ENCODE data around the gene FYN. TPM values are rescaled to one million over a fixed set of nuclear protein-coding genes. Genes with fewer than 3 reads are reported as not detected.
A peak's percentile ranks its signal among the peaks of the same experiment; 100 is the strongest.

Gene FYN
- total and polyA plus RNA-seq, 9 of the 15 experiments (the other 6 are each of a cell fraction or from before 2014, with no cell fraction given), result 2.9 to 22.1 (median 11.4) TPM

- TF ChIP-seq ID3 (CRISPR knock-in tag; IDR thresholded peaks at IDR 0.05) (no peak), ID3 (tag; IDR thresholded peaks at IDR 0.05) (peak; percentile 70; the same call in 1 of the 2 replicates), SPI1 (IDR thresholded peaks at IDR 0.05; ENCODE audit: borderline replicate concordance, low read depth, low read length) (0 out of 2 replicates have a peak, but pooled peaks have one; percentile 30), IRF1 (CRISPR knock-in tag; IDR thresholded peaks at IDR 0.05; ENCODE audit: borderline replicate concordance) (no peak), FOXM1 (IDR thresholded peaks at IDR 0.05; ENCODE audit: low read depth) (peak; percentile 75), FOXM1 (CRISPR knock-in tag; IDR thresholded peaks at IDR 0.05; ENCODE audit: low read depth) (no peak), MTA3 (IDR thresholded peaks at IDR 0.05; ENCODE audit: borderline replicate concordance) (0 out of 2 replicates have a peak, but pooled peaks have one; percentile 61), TOE1 (IDR thresholded peaks at IDR 0.05; ENCODE audit: borderline replicate concordance) (peak; percentile 56; the same call in 1 of the 2 replicates), TOE1 (CRISPR knock-in tag; IDR thresholded peaks at IDR 0.05; ENCODE audit: borderline replicate concordance, low read depth) (no peak), EP300 (IDR thresholded peaks at IDR 0.05; ENCODE audit: low read length) (peak; percentile 83), CCNT2 (IDR thresholded peaks at IDR 0.05; ENCODE audit: borderline replicate concordance, extremely low read depth, insufficient read length, low read depth, low read length) (peak; percentile 7), ZNF449 (CRISPR knock-in tag; IDR thresholded peaks at IDR 0.05) (0 out of 2 replicates have a peak, but pooled peaks have one; percentile 46), ZEB2 (IDR thresholded peaks at IDR 0.05) (peak; percentile 84), ZNF668 (CRISPR knock-in tag; IDR thresholded peaks at IDR 0.05) (peak; percentile 47; the same call in 1 of the 2 replicates), FOSL1 (tag; conservative IDR thresholded peaks at IDR 0.05) (peak; percentile 79), RAD51 (IDR thresholded peaks at IDR 0.05; ENCODE audit: borderline replicate concordance, low read depth) (peak; percentile 38; the same call in 1 of the 2 replicates), RAD21 (CRISPR knock-in tag; conservative IDR thresholded peaks at IDR 0.05 in 1 of 2, IDR thresholded peaks at IDR 0.05 in 1 of 2) (peak; percentile 30 to 37; a peak in 3 of 4 replicates), PRDM10 (IDR thresholded peaks at IDR 0.05; ENCODE audit: partially characterized antibody) (peak; percentile 34)
Measured at GRCh38 chr6:111804627-111805235, 68.5 kb downstream of the FYN start (continued).

Data from K562 (cell line).